IPS DF 6.9 (cell line): ENCODE results near the gene ELFN1.
"Not testable (repeated sequence)": the region's sequence is repeated elsewhere in the genome, so short reads cannot be mapped to it uniquely, and the experiment has no call there.

Experiments used
- DNase-seq: peaks from one replicate; pipeline ENCODE4 v3.0.0-alpha.2; 2013; ENCODE audit warnings: low read depth, low spot score
- H3K27ac ChIP-seq: one replicate; pipeline ENCODE4 v1.5.1; 2013; ENCODE audit warnings: low read length, control low read depth
- H3K27me3 ChIP-seq: 2 replicates; pipeline ENCODE4 v1.6.1; 2013; ENCODE audit warnings: mild to moderate bottlenecking, low read length; ENCODE audit not compliant: control insufficient read depth, insufficient read depth
- H3K36me3 ChIP-seq: 2 replicates; pipeline ENCODE4 v1.6.1; 2013; ENCODE audit warnings: low read length; ENCODE audit not compliant: control insufficient read depth, insufficient read depth
- H3K4me1 ChIP-seq: 2 replicates; pipeline ENCODE4 v1.6.1; 2013; ENCODE audit warnings: low read length; ENCODE audit not compliant: control insufficient read depth, insufficient read depth
- H3K4me3 ChIP-seq: 2 replicates; pipeline ENCODE4 v1.5.1; 2013; ENCODE audit warnings: mild to moderate bottlenecking, low read length
- H3K9me3 ChIP-seq: 2 replicates; pipeline ENCODE4 v1.6.1; 2013; ENCODE audit warnings: low read length, inconsistent platforms; ENCODE audit not compliant: control insufficient read depth, insufficient read depth
- WGBS: extraction: QIAGEN DNeasy Blood & Tissue Kit; methylation state at CpG from one replicate; pipeline ENCODE4 v1.1.7; 2013; ENCODE audit warnings: mixed read lengths, missing lambda C conversion rate; ENCODE audit not compliant: insufficient read length, insufficient coverage; 5-methylcytosine and 5-hydroxymethylcytosine counted together

ELFN1 gene

DNA sequence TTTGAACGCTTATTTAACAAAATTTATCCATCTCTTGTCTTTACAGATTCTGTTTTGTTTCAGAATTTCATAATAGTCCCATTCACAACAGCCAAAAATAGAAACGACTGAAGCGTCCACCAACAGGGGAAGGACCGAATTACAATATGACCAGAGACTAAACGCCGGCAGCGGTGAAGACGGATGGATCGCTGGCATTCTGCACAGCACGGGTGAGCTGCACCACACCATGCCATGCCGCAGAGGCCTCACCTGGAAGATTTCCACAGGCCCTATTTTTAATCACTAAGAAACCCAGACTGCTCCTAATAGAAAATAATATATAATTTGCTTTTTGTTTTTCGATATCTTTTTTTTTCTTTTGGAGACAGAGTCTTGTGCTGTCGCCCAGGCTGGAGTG lies 91.0 kb downstream of the ELFN1 start:
- Histone ChIP-seq H3K4me1 (0 out of 2 replicates have a peak, but pooled peaks cover 2% of the 10 kb centered on the region), H3K36me3 (no peaks in the 10 kb centered on the region), H3K9me3 (no peaks in the 10 kb centered on the region), H3K27me3 (no peaks in the 10 kb centered on the region), H3K27ac (no peak overlapping the region), H3K4me3 (no peak overlapping the region)
- DNase-seq = no peak
- WGBS = no CpG with 5 or more reads among the region's 13 CpGs

DNA sequence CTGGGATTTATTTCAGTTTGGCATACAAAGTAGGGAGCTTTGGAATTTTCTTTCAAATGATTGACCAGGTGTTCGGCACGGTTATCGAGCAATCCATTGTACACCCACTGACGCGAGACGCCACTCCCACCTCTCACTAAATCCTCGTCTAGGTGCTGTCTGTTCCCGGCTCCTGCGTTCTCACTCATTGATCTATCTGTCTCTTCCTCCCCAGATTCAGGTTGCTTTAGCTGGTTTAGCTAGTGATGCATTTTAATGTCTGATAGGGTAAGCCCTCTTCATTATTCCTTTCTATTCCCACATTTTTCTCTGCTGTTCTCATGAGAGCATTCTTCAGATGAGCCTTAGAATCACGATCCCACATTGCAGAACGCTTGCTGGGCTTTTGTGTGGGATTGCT lies 91.7 kb downstream of the ELFN1 start:
- no peaks in the 10 kb centered on the region for H3K9me3 ChIP-seq
- no peaks in the 10 kb centered on the region for H3K36me3 ChIP-seq
- DNase-seq = no peak
- no peak overlapping the region for H3K27ac ChIP-seq
- no peaks in the 10 kb centered on the region for H3K27me3 ChIP-seq
- no CpG with 5 or more reads among the region's 11 CpGs for WGBS
- no peak overlapping the region for H3K4me3 ChIP-seq
- 0 out of 2 replicates have a peak, but pooled peaks cover 2% of the 10 kb centered on the region for H3K4me1 ChIP-seq

DNA sequence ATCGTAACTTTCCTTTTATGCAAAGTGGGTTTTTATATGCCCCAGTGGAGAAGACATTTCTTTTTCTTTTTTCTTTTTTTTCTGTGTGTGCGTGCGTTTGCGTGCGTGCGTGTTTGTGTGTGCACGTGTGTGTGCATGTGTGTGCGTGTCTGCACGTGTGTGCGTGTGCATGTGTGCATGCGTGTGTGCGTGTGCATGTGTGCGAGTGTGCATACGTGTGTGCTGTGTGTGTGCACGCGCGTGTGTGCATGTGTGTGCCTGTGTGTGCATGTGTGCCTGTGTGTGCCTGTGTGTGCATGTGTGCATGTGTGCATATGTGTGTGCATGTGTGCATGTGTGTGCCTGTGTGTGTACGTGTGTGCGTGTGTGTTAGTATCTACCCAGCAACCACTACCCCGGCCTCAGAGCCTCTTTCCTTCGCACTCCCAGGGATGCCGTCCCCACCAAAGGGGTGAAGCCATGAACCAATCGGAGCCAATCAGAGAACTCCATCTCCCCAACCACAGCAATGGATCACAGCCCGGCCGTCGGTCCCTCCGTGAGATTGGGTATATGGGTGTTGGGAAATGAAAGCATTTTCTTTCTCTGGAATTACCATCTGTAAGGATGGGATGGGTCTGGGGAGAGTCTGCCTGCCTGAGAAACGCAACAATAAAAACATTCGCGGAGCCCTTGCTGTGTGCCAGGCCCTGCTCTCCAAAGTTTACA lies 92.3 kb downstream of the ELFN1 start:
- no CpG with 5 or more reads among the region's 30 CpGs for WGBS
- Histone ChIP-seq H3K27me3 (no peaks in the 10 kb centered on the region), H3K4me3 (no peak overlapping the region), H3K4me1 (no peaks in the 10 kb centered on the region), H3K36me3 (no peaks in the 10 kb centered on the region), H3K27ac (no peak overlapping the region), H3K9me3 (no peaks in the 10 kb centered on the region)
- no peak for DNase-seq

DNA sequence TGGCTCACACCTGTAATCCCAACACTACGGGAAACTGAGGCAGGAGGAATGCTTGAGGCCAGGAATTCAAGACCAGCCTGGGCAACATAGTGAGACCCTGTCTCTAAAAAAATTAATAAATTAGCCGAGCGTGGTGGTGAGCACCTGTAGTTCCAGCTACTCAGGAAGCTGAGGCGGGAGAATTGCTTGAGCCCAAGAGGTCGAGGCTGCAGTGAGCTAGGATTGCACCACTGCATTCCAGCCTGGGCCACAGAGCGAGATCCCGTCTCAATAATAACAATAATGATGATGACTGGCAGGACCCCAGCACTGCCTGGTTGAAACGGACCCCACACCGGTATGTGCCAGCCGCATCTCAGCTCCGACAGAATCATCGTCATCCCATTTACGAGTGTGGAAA lies 93.0 kb downstream of the ELFN1 start:
- Histone ChIP-seq H3K4me1 (no peaks in the 10 kb centered on the region), H3K27me3 (no peaks in the 10 kb centered on the region), H3K27ac (no peak overlapping the region), H3K9me3 (no peaks in the 10 kb centered on the region), H3K36me3 (no peaks in the 10 kb centered on the region), H3K4me3 (no peak overlapping the region)
- no CpG with 5 or more reads among the region's 13 CpGs for WGBS
- DNase-seq = no peak

DNA sequence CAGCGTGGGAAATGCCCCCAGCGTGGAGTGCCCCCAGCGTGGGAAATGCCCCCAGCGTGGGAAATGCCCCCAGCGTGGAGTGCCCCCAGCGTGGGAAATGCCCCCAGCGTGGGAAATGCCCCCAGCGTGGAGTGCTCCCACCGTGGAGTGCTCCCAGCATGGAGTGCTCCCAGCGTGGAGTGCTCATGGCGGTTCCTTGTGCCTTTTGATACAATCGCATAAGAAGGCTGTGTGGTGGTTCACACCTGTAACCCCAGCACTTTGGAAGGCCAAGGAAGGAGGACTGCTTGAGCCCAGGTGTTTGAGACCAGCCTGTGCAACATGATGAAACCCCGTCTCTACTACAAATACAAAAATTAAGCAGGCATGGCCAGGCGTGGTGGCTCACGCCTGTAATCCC lies 93.8 kb downstream of the ELFN1 start:
- WGBS = no CpG with 5 or more reads among the region's 15 CpGs
- not testable (repeated sequence) for H3K27me3 ChIP-seq

DNA sequence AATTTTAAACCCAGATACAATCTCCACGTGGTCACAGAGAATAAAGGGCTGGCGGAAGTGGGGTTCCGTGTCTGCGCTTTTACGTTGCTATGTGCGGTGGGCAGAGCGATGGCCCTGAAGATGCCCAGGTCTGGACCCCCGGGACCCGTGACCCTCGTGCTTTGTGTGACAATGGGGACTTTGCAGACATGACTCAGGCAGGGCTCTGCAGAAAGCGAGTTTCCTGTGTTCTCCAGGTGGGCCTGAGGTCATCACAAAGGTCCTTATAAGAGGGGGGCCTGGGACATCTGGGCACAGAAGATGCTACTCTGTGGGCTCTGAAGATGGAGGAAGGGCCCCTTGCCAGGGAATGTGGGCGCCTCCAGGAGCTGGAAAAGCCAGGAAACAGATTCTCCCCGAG lies 95.3 kb downstream of the ELFN1 start:
- no peak for DNase-seq
- H3K9me3 ChIP-seq = no peaks in the 10 kb centered on the region
- no peaks in the 10 kb centered on the region for H3K4me1 ChIP-seq
- no peaks in the 10 kb centered on the region for H3K27me3 ChIP-seq
- no peak overlapping the region for H3K27ac ChIP-seq
- no CpG with 5 or more reads among the region's 13 CpGs for WGBS
- H3K36me3 ChIP-seq = no peaks in the 10 kb centered on the region
- no peak overlapping the region for H3K4me3 ChIP-seq

More for the DNA sequence above, 93.8 kb downstream of the ELFN1 start:
- not testable (repeated sequence) for H3K36me3 ChIP-seq, H3K4me3 ChIP-seq, H3K4me1 ChIP-seq, DNase-seq, H3K9me3 ChIP-seq, H3K27ac ChIP-seq

DNA sequence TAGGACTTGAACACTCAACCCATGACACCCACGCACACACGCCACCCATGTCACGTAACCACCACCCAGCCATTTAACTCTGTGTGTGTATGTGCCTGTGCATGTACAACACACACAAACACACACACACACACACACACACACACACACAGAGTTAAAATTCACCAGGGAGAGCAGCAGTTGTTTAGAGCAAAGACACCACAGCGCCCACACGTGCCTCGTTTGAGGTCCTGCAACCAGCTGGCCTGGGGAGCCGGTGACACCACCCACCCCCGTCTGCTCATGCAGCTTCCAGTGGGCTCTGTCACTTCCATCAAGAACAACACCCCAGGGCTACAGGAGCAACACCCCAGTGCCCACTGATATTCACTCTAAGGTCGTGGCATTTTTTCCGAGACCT lies 97.4 kb downstream of the ELFN1 start:
- WGBS = no CpG with 5 or more reads among the region's 10 CpGs
- no peaks in the 10 kb centered on the region for H3K27me3 ChIP-seq
- no peak for DNase-seq
- H3K27ac ChIP-seq = no peak overlapping the region
- H3K4me3 ChIP-seq = no peak overlapping the region
- H3K4me1 ChIP-seq = no peaks in the 10 kb centered on the region
- no peaks in the 10 kb centered on the region for H3K36me3 ChIP-seq
- H3K9me3 ChIP-seq = no peaks in the 10 kb centered on the region

DNA sequence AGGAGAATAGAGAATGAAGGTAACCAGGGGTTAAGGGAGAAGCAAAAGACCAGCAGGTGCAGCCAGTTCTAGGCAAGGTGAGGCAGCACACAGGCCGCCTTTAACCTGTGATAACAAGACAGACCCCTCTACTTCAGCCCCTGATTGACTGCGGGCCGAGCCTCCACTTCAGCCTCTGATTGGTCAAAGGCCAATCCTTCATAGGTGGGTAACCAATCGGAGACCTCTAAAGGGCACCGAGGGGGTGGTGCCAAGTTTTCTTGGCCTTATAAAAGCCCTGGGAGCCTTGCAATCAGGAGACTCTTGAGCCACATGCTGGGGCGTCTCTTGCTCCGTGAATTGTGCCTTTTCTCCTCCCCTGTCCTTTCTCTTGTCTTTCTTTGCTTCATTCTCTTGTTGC lies 98.8 kb downstream of the ELFN1 start:
- H3K36me3 ChIP-seq = no peaks in the 10 kb centered on the region
- no peak overlapping the region for H3K27ac ChIP-seq
- H3K4me1 ChIP-seq = no peaks in the 10 kb centered on the region
- DNase-seq = no peak
- H3K9me3 ChIP-seq = no peaks in the 10 kb centered on the region
- no peak overlapping the region for H3K4me3 ChIP-seq
- H3K27me3 ChIP-seq = no peaks in the 10 kb centered on the region
- WGBS = no CpG with 5 or more reads among the region's 7 CpGs

DNA sequence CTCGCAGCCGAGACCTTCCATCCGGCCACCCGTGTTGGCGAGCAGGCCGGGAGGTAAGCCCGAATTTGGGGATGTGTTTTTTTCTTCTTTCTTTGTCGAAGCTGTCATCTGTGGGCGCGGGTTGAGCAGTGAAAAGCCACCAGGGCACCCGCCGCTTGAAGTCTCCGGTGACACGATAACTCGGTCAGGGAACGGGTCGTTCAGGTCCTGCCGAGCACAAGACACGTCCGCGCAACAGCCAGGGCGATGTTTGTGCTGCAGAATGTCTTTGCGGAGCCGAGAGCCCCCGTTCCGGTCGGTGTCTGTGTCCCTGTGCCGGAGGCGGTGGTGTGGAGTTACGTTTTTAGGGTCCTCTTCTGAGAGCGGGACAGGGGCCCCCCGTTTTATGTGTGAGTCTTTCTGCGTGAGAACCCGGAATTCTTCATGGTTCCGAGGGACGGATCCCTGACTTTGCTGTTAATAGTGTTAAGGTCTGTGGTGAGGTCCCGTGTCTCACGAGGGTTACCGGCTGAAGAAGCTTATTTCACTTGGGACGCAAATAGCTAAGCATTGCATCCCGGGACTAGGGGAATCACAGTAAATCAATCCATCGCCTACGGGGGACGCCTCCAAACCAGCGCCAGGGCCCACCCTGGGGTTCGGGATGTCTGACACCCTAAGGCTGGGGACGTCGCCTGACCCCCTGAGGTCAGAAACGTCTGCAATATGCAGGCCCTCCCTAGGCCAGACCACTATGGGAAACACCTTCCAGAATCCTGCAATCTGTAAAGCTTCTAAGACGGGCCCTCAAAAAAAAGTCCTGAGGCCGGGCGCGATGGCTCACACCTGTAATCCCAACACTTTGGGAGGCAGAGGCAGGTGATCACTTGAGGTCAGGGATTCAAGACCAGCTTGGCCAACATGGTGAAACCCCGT lies 99.5 kb downstream of the ELFN1 start:
- Histone ChIP-seq H3K27me3 (no peaks in the 10 kb centered on the region), H3K9me3 (no peaks in the 10 kb centered on the region), H3K4me3 (no peak overlapping the region), H3K36me3 (no peaks in the 10 kb centered on the region), H3K27ac (no peak overlapping the region), H3K4me1 (no peaks in the 10 kb centered on the region)
- DNase-seq = no peak
- WGBS = no CpG with 5 or more reads among the region's 54 CpGs

DNA sequence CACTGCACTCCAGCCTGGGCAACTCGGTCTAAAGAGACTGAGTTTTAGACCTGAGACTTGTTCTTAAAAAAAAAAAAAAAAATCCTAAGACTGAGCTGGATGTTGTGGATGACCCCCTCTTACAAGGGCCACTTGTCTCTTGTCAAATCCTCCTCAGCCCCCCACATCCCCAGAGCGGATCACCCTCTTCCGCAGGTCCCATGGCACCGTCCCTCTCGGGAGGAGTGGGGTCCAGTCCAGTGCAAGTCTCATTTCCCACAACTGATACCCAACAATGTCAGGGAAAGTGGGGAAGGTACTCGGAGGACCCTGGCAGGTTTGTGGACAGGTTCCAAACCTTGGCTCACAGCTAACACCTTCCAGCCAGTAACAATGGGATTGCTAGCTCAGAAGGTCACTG lies 100.3 kb downstream of the ELFN1 start:
- Histone ChIP-seq H3K36me3 (no peaks in the 10 kb centered on the region), H3K9me3 (no peaks in the 10 kb centered on the region), H3K27me3 (no peaks in the 10 kb centered on the region), H3K4me1 (no peaks in the 10 kb centered on the region), H3K27ac (no peak overlapping the region), H3K4me3 (no peak overlapping the region)
- no peak for DNase-seq
- WGBS = no CpG with 5 or more reads among the region's 6 CpGs
